GM18508 (cell line): ENCODE data around the gene LRP3.

ENCODE experiments used
- ATAC-seq: cut with Tn5 transposase; IDR thresholded peaks from one replicate; pipeline ENCODE4 v1.9.1; 2021; ENCODE audit warnings: moderate number of reproducible peaks; ENCODE audit not compliant: insufficient read depth, unreplicated experiment

The LRP3 gene

DNA sequence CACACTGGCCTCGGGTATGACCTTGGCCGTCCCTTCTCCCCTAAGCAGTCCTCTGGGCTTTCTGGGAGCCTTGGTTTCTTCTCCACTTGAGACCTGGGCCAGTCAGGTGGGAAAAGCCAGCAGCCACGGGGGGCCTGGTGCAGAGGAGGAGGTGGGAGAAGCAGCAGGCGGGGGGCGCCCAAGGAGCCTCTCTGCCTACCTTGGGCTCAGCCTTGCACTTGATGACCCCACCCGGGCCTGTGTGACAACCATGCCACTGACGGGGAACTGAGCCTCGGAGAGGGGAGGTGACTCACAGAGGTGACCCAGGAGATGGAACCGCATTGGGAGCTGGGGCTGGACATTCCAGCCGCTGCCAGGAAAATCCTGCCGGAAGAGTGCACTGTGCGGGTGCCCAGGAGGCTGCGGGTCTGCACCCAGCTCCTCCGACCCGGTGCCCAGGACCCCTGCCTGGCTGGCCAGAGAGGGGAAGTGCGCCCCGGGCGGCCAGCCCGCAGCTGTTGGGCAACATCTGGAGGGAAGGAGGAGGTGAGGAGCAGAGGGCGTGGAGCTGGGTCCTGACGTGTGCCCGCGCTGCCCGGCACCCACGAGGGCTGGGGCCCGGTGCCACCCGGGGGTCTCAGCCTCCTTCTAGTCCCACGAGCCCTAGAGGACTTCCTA lies 55.0 kb downstream of the LRP3 start:
- no peak for ATAC-seq

DNA sequence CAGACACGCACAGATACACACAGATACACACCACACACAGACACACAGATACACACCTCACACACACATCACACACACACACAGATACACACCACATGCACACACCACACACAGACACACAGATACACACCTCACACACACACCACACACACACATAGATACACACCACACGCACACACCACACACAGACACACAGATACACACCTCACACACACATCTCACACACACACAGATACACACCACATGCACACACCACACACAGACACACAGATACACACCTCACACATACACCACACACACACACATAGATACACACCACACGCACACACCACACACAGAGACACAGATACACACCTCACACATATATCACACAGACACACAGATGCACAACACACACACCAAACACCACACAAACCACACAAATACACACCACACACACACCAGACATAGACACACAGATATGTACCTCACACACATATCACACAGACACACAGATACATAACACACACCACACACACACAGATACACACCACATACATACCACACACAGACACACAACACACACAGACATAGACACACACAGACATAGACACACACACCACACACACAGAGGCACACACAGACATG lies 55.7 kb downstream of the LRP3 start:
- ATAC-seq = no peak

DNA sequence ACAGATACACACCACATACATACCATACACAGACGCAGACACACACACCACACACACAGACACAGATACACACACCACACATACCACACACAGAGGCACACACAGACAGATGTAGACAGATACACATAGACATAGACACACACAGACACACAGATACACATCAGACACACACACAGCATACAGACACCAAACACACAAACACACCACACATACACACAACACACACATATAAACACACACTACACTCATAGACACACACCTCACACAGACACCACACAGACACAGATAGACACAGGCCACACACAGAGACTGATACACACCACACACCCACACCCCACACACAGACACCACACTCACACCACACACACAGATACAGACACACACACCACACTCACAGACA lies 56.4 kb downstream of the LRP3 start:
- no peak for ATAC-seq

DNA sequence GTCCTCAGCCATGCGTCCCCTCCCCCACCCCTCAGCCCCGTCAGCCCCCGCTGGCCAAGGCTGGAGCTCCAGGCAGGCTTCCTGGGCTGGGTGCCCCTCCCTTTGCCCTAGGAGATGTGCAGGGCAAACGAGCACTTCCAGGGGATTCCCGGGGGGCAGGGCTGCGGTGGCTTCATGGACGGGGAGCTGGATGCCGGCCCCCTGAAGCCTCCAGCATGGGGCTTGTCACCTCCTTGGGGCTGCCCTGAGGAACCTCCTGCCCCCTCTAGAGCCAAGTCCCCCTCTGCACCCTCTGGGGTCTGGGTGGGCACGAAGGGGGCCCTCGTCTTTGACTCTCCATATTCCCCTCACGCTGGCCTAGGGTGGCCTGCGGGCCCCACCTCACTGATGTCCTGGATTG lies 56.9 kb downstream of the LRP3 start:
- no peak for ATAC-seq

DNA sequence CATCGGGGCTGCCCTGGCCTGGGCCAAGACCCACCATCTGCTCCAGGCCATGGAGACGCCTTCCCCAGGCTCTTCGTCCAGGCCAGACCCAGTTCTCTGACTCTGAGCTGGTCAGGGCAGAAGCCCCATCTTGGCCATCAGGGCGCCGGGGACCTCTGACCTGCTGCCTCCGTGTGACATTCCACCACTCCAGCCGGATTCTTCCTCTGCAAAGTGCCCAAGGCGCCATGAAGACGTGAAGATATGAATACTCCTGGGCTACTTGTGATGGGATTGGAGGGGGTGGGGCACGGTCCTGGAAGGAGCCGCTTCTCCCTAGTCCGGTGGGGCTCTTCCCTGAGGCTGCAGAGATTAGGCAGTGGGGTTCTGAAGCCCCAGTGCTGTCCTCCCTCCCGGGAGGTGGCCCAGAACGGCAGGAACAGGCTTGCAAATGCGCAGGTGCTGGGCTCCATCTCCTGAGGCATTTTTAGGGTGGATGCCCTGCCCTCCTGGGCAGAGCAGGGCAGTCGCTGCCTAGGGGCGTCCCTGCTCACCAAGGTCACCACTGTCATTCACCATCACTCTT lies 57.5 kb downstream of the LRP3 start:
- ATAC-seq = no peak

DNA sequence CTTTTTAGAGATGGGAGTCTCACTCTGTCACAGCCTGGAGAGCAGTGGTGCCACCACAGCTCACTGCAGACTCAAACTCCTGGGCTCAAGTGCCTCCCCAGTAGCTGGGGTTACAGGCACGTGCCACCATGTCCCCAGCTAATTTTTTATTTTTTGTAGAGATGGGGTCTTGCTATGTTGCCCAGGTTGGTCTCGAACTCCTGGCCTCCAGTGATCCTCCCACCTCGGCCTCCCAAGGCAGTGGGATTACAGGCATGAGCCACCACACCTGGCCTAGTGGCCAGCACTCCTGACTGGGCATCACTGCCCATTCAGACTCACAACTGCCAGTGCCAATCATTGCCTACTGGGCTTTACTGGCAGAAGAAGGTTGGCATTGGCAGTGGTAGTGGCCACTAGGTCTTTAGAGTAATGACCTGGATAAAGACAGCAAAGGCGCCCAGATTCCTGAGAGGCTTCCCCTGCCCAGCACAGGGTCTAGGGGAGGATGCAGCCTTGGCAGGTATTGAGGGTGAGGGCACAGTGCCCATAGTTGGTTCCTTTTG lies 58.4 kb downstream of the LRP3 start:
- no peak for ATAC-seq

DNA sequence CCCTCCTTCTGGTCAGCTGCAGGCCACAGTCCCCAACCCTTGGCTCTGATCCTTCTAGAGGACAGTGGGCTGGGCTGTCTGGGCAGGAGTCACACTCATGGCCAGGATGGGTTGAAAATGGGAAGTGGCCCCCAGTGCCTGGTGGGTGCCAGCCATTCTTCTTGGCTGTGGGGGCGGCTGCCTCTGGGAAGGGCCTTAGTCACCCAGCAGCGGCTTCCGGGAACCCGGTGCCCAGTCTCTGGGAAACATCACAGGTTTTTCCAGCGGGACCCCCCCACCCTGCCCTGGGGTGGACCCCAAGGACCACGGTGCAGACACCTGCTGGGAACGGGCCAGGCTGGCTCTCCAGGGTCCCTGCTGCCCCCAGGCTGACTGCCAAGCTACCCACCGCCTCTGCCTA lies 58.8 kb downstream of the LRP3 start:
- no peak for ATAC-seq

DNA sequence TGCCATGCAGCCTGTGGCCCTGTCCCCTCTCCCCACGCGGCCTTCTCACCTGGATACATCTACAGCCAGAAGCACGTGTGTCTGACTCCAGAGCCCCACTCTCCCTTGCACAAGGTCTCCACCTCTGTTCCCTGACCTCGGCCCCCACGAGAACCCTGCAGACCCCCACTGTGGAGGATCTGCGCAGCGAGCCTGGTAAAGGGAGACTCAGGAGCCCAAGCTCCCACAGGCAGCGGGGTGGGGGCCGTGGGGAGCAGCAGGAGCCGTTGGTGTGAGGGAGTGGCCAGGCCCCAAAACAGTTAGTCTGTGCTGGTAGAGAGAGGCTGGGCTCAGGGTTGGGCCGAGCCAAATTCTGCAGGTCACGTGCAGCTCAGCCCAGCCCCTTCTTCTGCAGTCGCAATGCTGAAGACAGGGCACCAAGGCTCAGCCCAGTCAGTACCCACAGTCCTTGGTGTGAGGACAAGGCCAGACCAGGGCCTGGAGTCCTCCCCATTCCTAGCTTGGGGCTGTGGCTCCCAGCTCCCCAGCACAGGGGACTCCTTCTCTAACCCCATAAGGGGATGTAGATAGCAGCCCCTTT lies 60.2 kb downstream of the LRP3 start:
- ATAC-seq = no peak

DNA sequence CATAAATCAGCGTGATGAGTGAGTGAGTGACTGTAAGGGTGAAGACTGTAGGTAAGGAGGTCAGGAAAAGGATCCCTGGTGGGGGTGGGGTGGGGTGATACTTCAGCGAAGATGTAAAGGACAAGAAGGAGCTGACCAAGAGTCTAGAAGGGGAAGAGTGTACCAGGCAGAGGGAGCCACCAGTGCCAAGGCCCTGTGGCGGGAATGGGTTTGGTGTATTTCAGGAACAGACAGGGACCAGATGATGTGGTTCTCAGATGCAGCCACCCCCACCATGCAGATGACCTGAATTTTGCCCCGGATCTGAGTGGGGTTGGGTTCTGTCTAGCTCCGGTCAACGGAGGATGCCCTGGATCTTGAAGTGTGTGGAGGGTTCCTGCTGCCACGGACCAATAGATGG lies 61.7 kb downstream of the LRP3 start:
- no peak for ATAC-seq

DNA sequence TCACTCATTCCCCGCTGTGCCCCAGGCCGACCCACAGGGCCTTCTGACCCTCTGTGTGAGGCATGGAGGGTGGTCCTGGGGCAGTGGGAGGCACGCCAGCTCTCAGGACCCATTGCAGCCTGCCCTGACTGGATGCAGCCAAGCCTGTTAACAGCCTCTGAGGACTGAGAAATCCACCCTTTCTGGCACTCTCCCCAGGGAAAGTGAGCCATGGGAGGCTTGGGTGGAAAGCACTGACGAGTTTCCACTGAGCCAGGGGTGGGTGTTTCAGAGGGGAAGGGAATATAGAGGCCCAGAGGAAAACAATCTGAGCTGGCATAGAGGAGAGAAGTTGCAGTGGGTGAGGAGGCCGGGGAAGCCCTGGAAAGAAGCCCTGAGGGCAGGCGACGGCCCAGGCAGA lies 62.1 kb downstream of the LRP3 start:
- ATAC-seq = no peak

DNA sequence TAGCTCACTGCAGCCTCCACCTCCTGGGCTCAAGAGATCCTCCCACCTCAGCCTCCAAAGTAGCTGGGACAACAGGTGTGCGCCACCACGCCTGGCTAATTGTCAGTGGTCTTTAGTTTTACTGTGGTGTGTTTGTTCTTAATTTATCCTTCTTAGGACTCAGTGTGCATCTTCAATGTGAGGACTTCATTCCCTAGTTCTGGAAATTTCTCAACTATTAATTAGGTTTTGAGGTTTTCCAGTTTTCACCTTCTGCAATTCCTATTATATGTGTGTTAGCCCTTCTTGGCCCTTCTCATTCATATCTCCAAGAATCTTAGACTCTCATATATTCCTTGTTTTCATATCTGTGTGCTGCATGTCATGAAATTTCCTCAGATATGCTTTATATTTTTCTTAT lies 63.7 kb downstream of the LRP3 start:
- no peak for ATAC-seq
